Effector memory CD8-positive, alpha-beta T cell (primary cell): Measurements from ENCODE around the gene SPATA25.
A peak's percentile ranks its signal among the peaks of the same experiment; 100 is the strongest.
"Not testable (repeated sequence)": the region's sequence is repeated elsewhere in the genome, so short reads cannot be mapped to it uniquely, and the experiment has no call there.

Experiments
- ATAC-seq: fragments of 150-1000 bp; cut with Tn5 transposase; replicated peaks from 2 replicates; pipeline ENCODE4 v1.10.0; 2021; ENCODE audit warnings: mild to moderate bottlenecking, moderate library complexity
- DNase-seq, 3 experiments: peaks; one replicate each; pipeline ENCODE4 v3.0.0; 2021
- H3K27ac Mint-ChIP-seq, 2 donors: one replicate each; pipeline ENCODE4 v1.8.0; 2022; ENCODE audit warnings: mild to moderate bottlenecking in 2 of 2, mixed read lengths in 2 of 2, moderate library complexity in 2 of 2
- H3K27me3 Mint-ChIP-seq, 2 donors: one replicate each; pipeline ENCODE4 v1.8.0; 2022; ENCODE audit warnings: mixed read lengths in 2 of 2
- H3K36me3 Mint-ChIP-seq: one replicate; pipeline ENCODE4 v1.8.0; 2022; ENCODE audit warnings: mild to moderate bottlenecking, moderate library complexity, mixed read lengths; ENCODE audit not compliant: insufficient read depth
- H3K4me1 Mint-ChIP-seq, 2 donors: one replicate each; pipeline ENCODE4 v1.8.0; 2022; ENCODE audit warnings: low read depth in 2 of 2, mixed read lengths in 2 of 2
- H3K4me3 Mint-ChIP-seq, 2 donors: one replicate each; pipeline ENCODE4 v1.8.0; 2022; ENCODE audit warnings: mild to moderate bottlenecking in 2 of 2, mixed read lengths in 2 of 2, moderate library complexity in 2 of 2
- H3K9me3 Mint-ChIP-seq, 2 donors: one replicate each; pipeline ENCODE4 v1.8.0; 2022; ENCODE audit warnings: mixed read lengths in 2 of 2

SPATA25 gene

DNA sequence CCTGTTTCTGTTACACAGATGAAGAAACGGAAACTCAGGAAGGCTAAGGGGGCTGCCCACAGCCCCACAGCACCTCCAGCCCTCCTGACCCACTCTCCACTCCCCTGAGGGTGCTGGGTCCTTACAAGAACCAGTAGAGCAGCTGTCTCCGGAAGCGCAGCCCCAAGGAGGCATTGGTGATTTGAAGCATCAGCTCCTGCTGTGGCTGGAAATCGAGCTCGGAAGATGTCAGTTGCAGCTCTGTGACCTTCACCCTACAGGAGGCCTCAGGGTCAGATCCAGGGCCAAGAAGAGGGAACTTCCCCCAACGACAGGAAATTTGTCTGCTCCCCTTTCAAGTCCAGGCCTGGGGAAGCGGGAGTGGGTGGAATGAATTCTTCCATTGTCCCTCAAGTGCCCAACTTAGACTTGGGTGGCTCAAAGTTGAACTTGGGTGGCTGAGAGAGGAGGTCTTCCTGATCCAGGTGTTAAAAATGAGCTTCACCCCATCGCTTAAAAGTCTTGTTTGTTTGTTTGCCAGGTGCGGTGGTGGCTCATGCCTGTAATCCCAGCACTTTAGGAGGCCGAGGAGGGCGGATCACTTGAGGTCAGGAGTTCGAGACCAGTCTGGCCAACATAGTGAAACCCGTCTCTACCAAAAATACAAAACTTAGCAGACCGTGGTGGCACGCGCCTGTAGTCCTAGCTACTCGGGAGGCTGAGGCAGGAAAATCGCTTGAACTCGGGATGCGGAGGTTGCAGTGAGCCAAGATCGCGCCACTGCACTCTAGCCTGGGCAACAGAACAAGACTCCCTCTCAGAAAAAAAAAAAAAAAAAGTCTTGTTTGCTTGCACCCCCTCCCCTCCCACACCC lies 22.6 kb upstream of the SPATA25 start:
- peaks cover 11 to 16% of the 10 kb centered on the region in 2 donors for H3K4me1 Mint-ChIP-seq
- H3K27me3 Mint-ChIP-seq: peaks cover 0 to under 1% of the 10 kb centered on the region in 2 donors
- H3K9me3 Mint-ChIP-seq: no peaks in the 10 kb centered on the region
- peak overlapping the region; percentile 33 to 50 for H3K27ac Mint-ChIP-seq
- no peak for ATAC-seq
- DNase-seq: no peak
- H3K36me3 Mint-ChIP-seq: peaks cover 6% of the 10 kb centered on the region
- H3K4me3 Mint-ChIP-seq: peak overlapping the region; percentile 68 to 85

DNA sequence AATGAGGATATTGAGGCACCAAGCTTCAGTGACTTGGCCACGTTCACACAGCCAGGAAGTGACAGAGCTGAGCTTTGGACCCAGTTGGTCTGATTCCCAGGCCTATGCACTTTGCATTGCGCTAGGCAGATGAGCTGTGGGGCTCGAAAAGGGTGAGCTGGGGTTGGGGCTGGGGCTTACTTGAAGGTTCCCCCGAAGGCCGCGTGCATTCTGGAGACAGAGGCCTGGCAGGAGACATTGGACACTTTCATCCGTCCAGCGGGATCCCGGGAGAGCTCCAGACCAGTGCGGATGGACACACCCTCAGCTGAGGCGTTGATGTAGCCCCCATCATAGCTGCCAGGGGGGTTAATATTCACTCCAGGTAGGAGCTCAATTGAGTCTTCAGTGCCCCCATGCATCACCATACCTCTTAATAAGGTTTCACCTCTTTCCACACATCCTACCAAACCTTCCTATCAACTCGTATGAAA lies 21.9 kb upstream of the SPATA25 start:
- Mint-ChIP-seq H3K36me3 (peaks cover 6% of the 10 kb centered on the region), H3K27ac (no peak overlapping the region), H3K4me1 (peaks cover 11 to 16% of the 10 kb centered on the region in 2 donors), H3K4me3 (no peak overlapping the region), H3K9me3 (no peaks in the 10 kb centered on the region), H3K27me3 (no peaks in the 10 kb centered on the region)
- DNase-seq: no peak
- no peak for ATAC-seq

DNA sequence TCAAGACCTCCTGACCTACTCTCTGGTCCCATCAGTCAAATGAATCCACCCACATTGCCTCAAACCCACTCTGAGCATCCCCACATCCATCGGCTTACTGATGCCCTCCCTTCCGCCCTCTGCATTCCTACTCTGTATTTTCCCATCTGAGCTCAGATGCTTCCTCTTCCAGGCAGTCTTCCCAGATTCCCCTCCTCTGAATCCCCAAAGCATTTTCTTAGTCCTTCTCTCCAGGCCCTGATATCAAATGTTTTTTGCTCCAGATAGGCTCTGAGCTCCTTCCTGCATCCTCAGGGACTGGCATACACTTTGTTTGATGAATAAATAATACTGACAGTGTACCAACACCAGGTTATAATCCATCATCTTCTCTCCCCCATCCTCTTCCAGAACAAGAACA lies 20.7 kb upstream of the SPATA25 start:
- H3K27me3 Mint-ChIP-seq: no peaks in the 10 kb centered on the region
- ATAC-seq (no peak), DNase-seq (no peak)
- no peak overlapping the region for H3K4me3 Mint-ChIP-seq
- H3K9me3 Mint-ChIP-seq: no peaks in the 10 kb centered on the region
- peaks cover 6% of the 10 kb centered on the region for H3K36me3 Mint-ChIP-seq
- peaks cover 11 to 16% of the 10 kb centered on the region in 2 donors for H3K4me1 Mint-ChIP-seq
- H3K27ac Mint-ChIP-seq: peak overlapping the region in 1 of 2 donors; percentile 14

DNA sequence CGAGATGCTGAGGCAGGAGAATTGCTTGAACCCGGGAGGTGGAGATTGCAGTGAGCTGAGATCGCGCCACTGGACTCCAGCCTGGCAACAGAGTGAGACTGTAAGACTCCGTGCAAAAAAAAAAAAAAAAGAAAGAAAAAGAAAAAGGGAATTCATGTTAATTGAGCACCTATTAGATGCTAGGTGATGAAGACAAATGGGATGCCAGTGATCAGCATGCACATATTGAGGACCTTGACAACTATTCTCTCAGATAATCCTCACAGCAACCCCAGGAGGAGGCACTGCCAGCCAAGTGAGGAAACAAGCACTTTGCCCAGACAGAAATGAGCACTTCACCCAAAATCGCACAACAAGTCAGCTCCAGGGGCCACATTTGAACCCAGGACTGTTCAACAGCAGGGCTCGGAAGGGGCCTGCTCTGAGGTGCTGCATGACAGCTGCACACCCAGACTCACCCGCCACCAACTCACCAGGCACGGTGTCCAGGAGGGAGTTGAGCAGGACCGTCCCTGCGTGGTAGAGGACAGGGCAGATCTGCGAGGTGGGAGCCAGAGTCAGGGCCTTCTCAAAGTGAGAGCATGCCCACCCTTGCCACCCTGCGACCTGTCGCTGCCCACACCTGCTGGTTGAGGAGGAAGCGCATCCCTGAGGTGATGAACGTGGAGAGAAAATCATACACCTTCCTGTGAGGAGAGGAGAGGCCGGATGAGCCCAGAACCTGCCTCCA lies 20.0 kb upstream of the SPATA25 start:
- DNase-seq: no peak
- H3K9me3 Mint-ChIP-seq: no peaks in the 10 kb centered on the region
- peaks cover 11 to 16% of the 10 kb centered on the region in 2 donors for H3K4me1 Mint-ChIP-seq
- H3K4me3 Mint-ChIP-seq: no peak overlapping the region
- H3K27ac Mint-ChIP-seq: no peak overlapping the region
- no peaks in the 10 kb centered on the region for H3K27me3 Mint-ChIP-seq
- H3K36me3 Mint-ChIP-seq: peaks cover 6% of the 10 kb centered on the region
- no peak for ATAC-seq

DNA sequence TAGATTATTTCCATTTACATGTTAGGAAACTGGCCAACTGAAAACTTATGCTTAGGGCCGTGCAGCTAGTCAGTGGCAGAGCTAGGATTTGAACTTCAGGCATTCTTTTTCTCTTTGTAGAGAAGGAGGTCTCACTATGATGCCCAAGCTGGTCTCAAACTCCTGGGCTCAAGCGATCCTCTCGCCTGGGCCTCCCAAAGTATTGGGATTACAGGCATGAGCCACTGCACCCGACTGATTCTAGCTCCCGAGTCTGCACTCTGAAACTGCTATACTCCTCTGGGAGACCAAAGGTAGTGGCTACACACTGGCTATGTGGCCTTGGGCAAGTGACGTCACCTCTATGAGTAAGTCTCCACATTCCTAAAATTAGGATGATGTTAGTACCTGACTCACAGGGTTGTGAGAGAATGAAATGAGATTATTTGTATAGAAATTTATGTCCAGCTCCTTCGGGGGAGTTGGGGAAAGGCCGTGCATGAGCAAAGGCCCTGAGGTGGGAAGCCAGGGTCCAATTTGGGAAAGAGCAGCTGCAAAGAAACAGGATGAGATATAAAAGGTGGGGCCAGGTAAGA lies 18.2 kb upstream of the SPATA25 start:
- DNase-seq (no peak), ATAC-seq (no peak)
- Mint-ChIP-seq H3K36me3 (peaks cover under 1% of the 10 kb centered on the region), H3K4me3 (no peak overlapping the region), H3K9me3 (no peaks in the 10 kb centered on the region), H3K4me1 (peaks cover 1 to 2% of the 10 kb centered on the region in 2 donors), H3K27me3 (no peaks in the 10 kb centered on the region), H3K27ac (no peak overlapping the region)

DNA sequence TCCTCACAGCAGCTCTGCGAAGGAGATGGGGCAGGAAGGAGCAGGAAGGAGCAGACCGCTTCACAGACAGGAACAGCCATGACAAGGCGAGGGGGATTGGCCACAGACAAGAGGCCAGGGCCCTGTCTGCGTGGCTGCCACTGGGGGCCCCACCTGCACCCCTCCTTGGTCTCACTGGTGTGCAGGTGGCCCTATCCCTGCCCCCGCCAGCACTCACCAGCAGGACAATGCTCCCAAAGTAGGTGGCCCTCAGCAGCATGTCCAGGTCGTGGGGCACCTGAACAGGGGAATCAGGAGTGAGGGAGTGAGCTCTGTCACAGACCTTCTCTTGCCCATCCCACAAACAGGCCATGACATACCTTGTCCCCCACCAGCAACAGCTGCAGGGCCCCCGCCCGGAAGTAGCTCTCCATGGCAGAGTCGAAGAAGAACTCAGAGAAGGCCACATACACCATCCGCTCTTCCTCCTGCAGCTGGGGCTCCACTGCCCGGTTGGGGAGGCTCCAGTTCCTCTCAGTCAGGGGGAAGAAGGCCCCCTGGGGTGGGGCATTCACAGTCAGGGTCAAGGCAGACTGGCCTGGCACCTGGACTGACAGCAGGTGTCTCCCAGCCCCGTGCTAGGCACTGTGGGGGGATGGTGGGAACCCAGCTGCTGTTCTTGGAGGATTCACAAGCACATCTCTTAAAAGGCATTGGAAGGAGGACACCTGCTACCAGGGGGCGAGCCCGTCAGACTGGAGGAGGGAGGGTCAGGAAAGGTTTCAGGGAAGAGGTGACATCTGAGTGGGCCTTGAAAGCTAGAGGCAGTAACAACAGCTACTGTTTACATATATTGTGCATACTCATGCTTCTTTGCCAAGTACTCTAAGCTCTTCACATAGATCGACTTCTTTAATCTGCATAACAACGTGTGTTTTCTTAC lies 17.4 kb upstream of the SPATA25 start:
- DNase-seq: no peak
- H3K4me3 Mint-ChIP-seq: no peak overlapping the region

DNA sequence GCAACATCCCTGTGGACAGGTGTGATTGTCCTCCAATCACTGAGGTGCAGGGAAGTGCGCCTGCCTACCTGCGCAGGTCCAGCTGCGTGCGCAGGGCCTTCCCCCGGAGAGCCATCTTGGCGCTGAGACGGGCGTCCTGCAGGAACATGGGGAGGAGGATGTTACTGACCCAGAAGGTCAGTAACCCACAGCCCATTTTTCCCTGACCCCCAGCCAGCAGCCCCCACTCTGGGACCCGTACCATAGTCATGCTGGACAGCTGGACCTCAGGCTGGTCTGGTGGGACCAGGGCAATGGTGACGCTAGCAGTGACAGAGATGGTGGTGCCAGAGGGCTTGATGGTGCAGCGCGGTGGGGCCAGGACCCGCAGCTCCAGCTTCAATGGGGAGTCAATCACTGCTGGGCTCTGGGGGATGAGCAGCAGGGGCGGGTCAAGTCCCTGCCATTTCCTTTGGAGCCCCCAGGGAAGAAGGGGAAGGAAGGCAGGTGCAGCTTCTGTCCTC lies 14.8 kb upstream of the SPATA25 start:
- no peak for ATAC-seq
- H3K27ac Mint-ChIP-seq: no peak overlapping the region
- H3K4me3 Mint-ChIP-seq: no peak overlapping the region
- H3K36me3 Mint-ChIP-seq: peaks cover 3% of the 10 kb centered on the region
- H3K9me3 Mint-ChIP-seq: no peaks in the 10 kb centered on the region
- DNase-seq: no peak
- H3K4me1 Mint-ChIP-seq: no peaks in the 10 kb centered on the region
- H3K27me3 Mint-ChIP-seq: no peaks in the 10 kb centered on the region

More for the DNA sequence above, 17.4 kb upstream of the SPATA25 start:
- Mint-ChIP-seq H3K4me1 (no peaks in the 10 kb centered on the region), H3K27me3 (no peaks in the 10 kb centered on the region), H3K36me3 (no peaks in the 10 kb centered on the region), H3K9me3 (no peaks in the 10 kb centered on the region), H3K27ac (peak overlapping the region in 1 of 2 donors; percentile 38)
- no peak for ATAC-seq

DNA sequence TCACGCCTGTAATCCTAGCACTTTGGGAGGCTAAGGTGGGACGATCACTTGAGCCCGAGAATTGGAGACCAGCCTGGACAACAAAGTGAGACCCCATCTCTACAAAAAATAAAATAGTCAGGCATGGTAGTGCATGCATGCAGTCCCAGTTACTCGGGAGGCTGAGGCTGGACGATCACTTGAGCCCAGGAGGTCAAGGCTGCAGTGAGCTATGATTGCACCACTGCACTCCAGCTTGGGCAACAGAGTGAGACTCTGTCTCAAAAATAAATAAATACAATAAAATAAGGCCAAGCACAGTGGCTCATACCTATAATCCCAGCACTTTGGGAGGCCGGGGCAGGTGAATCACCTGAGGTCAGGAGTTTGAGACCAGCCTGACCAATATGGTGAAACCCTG lies 13.9 kb upstream of the SPATA25 start:
- not testable (repeated sequence) for ATAC-seq, H3K4me1 Mint-ChIP-seq

DNA sequence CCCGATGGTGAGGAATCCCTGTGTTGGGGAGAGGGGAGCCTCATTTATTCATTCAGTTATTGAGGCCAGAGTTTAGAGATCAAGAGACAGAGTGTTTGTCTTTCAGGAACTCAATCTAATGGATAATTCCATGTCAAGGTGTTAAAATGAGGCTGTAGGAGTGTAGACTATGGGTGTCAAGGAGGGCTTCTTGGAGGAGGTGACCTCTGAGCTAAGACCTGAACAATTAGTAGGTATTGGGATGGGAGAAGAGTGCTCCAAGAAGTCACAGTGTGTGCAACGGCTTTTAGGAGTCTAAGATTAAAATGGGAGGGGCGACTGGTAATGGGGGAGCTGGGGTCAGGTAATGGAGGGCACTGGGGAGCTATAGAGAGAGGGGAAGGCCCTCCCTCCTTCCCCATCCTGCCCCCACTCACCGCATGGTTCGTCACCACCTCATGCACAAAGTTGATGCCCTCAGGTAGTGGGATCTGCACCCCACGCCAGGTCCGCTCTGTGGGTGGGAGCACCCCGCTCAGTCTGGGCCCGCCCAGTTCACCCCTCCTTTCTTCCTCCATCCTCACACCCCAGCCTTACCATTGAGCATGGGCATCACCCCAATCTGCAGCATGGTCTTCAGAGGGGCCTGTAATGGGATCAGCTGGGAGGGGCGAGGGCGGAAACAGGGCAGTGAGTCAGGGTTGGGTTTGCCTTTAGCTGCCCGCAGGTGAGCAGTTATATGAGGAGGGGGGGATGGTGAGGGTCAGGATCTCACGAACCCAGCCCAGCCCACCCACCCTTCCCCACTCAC lies 11.8 kb upstream of the SPATA25 start:
- no peaks in the 10 kb centered on the region for H3K4me1 Mint-ChIP-seq
- DNase-seq (no peak), ATAC-seq (no peak)
- H3K27ac Mint-ChIP-seq: no peak overlapping the region
- H3K9me3 Mint-ChIP-seq: no peaks in the 10 kb centered on the region
- H3K4me3 Mint-ChIP-seq: no peak overlapping the region
- H3K36me3 Mint-ChIP-seq: peaks cover 3% of the 10 kb centered on the region
- H3K27me3 Mint-ChIP-seq: no peaks in the 10 kb centered on the region

More for the DNA sequence above, 13.9 kb upstream of the SPATA25 start:
- H3K9me3 Mint-ChIP-seq, H3K27me3 Mint-ChIP-seq, H3K4me3 Mint-ChIP-seq, H3K27ac Mint-ChIP-seq, DNase-seq, H3K36me3 Mint-ChIP-seq: not testable (repeated sequence)

DNA sequence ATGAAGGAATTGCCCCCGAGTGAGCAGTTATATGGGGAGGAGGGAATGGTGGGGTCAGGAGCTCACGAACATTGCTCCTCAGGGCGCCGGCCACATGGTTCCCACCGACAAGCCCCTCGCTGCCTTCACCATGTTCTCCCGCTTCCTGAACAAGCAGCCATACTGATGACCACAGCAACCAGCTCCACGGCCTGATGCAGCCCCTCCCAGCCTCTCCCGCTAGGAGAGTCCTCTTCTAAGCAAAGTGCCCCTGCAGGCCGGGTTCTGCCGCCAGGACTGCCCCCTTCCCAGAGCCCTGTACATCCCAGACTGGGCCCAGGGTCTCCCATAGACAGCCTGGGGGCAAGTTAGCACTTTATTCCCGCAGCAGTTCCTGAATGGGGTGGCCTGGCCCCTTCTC lies 10.9 kb upstream of the SPATA25 start:
- H3K27me3 Mint-ChIP-seq: no peaks in the 10 kb centered on the region
- H3K4me1 Mint-ChIP-seq: peaks cover under 1 to 8% of the 10 kb centered on the region in 2 donors
- no peak overlapping the region for H3K27ac Mint-ChIP-seq

DNA sequence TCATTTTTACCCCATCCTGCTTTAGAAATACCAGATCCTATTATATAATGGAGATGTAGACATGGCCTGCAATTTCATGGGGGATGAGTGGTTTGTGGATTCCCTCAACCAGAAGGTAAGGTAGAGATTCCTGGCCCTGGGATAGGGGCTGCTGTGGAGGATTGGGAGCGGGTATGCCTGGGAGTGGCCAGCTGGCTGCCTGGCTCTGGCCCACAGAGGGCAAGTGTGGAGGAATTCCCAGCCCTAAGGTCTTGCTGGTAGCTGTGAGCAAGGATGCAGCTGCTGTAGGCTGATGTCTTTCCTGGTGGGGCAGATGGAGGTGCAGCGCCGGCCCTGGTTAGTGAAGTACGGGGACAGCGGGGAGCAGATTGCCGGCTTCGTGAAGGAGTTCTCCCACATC lies 10.3 kb upstream of the SPATA25 start:
- H3K36me3 Mint-ChIP-seq: peaks cover 9% of the 10 kb centered on the region
- H3K27me3 Mint-ChIP-seq: no peaks in the 10 kb centered on the region
- peaks cover 7 to 13% of the 10 kb centered on the region in 2 donors for H3K4me1 Mint-ChIP-seq
- H3K9me3 Mint-ChIP-seq: no peaks in the 10 kb centered on the region
- no peak overlapping the region for H3K27ac Mint-ChIP-seq
- DNase-seq (no peak), ATAC-seq (no peak)
- no peak overlapping the region for H3K4me3 Mint-ChIP-seq

More for the DNA sequence above, 10.9 kb upstream of the SPATA25 start:
- Mint-ChIP-seq H3K4me3 (no peak overlapping the region), H3K9me3 (no peaks in the 10 kb centered on the region), H3K36me3 (peaks cover 3% of the 10 kb centered on the region)
- DNase-seq (no peak), ATAC-seq (no peak)

DNA sequence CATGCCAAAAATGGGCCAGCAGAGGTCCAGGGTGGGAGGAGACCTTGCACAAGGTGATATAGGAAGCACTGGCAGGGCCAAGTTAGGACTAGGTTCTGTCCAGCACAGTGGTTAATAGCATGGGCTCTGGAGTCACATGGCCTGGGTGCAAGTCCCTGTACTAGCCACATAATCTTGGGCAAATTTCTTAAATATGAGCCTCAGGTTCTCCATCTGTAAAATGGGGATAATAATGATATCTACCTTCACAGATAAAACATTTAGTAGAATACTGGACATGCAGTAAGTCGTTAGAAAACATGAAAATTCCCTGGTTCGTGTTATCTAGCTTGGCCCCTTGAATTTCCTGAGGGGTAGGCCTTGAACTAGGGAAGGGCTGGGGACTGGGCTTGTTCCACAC lies 9.9 kb upstream of the SPATA25 start:
- Mint-ChIP-seq H3K4me3 (no peak overlapping the region), H3K4me1 (peaks cover 11 to 18% of the 10 kb centered on the region in 2 donors), H3K9me3 (no peaks in the 10 kb centered on the region), H3K27ac (no peak overlapping the region), H3K36me3 (peaks cover 13% of the 10 kb centered on the region), H3K27me3 (no peaks in the 10 kb centered on the region)
- DNase-seq: no peak
- ATAC-seq: no peak
